ENCODE measurements around the gene EML6.
"Not testable (repeated sequence)": the region's sequence is repeated elsewhere in the genome, so short reads cannot be mapped to it uniquely, and the experiment has no call there.

Gene EML6

DNA sequence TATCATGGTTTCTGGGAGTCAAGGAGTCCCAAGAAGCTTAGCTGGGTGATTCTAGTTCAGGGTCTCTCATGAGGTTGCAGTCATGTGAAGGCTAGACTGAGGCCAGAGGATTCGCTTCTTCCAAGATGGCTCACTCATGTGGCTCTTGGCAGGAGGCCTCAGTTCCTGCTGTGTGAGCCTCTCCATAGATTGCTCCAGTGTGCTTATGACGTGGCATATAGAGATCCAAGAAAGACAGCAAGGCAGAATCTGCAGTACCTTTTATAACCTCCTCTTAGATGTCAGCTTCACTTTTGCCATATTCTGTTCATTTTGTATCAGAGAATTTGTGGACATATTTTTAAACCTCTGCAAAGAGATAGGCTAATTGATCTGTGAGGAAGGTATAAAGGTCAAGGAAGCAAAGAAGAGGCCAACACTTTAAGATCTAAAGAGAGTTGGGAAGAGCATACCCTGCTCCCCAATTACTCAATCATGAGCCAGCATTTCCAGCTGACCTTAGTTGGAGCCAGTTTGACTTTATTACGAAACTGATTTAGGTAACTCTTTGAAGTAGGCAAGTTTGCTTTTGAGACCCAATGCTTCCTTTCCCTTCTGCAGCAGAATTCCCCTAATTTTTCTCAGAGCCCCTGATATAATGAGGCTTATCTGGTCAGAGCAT lies 134.7 kb downstream of the EML6 start:
- DNase-seq: no peak

DNA sequence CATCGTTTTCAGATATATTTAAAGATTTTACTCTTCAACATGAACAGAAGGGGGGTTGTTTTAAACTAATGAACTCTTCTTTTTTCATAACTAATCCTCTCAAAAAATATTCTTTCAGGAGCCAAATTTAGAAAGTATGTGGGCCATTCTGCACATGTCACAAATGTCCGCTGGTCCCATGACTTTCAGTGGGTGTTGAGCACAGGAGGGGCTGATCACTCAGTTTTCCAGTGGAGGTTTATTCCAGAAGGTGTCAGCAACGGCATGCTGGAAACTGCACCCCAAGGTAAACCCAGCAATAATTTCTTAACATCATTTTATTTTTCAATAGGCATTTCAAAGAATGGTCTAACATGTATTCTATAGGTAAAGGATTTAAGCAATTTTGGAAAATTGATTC lies 136.0 kb downstream of the EML6 start:
- DNase-seq: no peak

DNA sequence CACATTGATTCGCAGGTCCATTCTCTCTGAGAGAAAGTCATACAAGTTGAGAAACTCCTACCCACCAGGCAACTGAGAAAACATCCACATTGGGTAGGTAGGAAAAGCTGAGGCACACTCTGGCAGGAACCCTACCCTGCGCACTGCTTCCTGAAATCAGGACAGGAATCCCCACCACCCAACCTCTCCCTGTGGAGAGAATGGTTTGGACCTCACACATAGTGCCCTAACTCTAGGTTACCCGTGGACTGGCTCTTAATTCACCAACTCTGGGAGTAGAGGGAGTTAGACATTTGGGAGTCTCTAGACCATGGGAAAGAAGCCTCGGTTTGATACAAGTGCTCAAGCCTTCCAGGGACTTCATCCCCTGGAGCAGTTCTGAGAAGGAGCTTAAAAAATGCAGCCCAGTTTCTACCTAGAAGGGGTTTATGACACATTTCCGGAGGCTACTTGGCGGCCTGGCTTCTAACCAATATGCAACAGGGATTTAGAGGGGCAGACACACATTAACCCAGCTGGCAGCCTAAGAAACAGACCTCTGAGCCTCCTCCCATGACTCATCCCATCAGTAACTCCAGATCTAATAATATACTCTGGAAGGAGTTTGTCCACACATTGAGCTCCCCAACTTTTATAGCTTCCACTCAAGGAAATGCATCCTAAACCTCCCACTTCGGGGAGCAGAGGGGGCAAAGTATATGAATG lies 136.7 kb downstream of the EML6 start:
- no peak for DNase-seq

- DNase-seq: no peak
Observed at GRCh38 chr2:54862229-54862628, 138.8 kb downstream of the EML6 start.

DNA sequence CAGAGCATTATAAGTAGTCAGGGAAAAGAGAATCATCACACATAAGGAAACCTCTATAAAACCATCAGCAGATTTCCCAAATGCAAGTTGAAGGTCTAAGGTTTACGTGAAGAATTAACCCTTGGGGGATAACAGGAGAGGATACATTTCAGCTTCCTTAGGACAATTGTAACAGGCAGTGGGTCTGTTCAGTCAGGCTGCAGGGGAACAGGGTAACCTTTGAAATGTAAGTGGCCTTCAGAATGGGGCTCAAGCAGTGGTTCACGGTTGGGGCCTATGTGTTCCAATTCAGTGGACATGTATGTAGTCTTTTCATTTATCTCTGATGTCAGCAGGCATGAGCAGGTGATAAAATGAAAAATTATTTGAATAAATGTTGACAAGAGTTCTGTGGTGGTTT lies 139.3 kb downstream of the EML6 start:
- no peak for DNase-seq

DNA sequence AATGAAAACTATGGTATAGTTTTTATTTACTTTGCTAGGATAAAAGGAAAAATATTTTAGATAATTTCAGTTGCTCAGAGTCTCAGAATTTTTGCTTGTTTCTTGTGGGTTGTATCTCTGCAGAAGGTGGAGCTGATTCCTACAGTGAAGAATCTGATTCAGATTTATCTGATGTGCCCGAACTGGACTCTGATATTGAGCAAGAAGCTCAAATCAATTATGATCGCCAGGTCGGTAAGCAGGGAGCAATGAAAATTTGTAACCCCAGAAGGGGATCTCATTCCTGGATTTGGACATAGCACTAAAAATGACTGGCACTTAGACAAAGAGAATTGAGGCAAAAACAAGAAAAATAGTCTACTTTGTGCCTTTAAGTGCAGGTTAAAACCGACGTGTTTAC lies 140.2 kb downstream of the EML6 start:
- no peak for DNase-seq

- DNase-seq: no peak
Observed at GRCh38 chr2:54864096-54864495, 140.6 kb downstream of the EML6 start.

GRCh38 chr2:54864727-54865126 lies 141.3 kb downstream of the EML6 start:
- no peak for DNase-seq

DNA sequence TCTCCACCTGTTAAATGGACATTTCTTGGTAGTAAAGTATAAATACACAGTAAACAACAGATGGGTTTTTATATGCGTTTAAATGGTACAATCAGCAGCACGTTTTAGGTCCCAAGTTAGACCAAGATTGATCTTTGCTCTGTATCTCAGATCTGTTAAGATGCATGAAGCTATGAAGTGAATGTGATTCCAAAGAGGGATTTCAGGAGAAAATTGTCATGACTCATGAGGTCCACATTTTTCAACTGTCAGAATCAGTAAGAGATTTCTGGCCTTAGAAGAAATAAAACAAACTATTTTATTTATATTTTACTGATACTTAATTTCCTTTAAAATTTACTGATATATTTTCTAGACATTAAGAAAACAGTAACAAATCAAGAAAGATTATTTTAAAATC lies 142.7 kb downstream of the EML6 start:
- no peak for DNase-seq

DNA sequence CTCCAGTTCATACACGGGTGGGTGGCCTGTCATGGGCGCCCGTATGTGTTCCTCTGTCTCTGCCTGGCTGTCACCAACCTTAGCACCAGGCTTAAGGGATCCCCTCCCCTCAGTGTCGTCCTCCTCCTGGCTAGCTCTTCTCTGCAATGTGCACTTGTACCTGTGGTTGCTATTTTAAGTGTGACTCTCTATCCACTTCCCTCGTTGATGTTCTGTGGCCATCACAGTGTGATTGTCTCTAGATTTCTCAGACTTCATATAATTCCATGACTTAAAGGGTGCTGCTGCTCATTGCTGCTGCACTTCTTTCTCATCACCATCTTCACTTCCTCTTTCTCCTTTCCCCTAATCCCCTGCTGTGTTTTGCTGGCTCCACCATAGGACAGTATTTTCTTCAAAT lies 143.4 kb downstream of the EML6 start:
- DNase-seq: no peak

DNA sequence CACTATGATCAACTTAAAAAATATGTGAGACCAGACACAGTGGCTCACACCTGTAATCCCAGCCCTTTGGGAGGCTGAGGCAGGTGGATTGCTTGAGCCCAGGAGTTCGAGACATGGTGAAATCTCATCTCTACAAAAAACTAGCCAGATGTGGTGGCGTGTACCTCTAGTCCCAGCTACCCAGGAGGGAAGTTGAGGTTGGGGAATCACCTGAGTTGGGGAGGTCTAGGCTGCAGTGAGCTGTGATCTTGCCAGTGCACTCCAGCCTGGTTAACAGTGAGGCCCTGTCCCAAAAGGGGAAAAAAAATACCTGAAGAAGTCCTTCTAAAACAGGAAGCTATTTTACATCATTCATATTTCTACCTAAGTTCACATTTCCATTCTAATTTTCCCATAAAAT lies 144.0 kb downstream of the EML6 start:
- DNase-seq: no peak

DNA sequence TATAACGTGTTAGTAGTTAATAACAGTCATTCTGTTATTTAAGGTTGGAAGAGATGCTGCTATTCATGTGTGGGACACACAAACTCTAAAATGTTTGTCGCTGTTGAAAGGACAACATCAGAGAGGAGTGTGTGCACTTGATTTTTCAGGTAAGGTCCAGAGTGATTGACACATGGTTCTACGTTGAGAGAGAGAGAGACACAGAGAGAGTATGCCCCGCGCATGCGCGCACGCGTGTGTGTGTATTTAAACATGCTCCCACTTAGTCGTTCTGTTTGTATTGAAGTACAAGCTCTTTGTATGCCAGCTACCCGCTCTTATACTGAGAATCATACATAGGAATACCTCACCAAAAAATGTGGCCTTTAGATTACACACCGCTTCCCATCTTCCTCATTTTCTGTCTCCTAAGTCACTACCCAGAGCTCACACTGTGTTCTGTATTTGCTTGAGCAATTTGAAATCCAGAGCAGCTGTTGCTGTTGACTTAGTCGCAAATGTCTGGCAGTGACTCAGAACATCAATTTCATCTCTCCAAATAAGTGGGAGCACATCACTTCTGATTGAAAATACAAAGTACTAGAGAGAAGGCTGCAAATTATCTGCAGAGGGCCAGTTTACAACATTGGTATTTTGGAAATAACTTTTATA lies 148.1 kb downstream of the EML6 start:
- DNase-seq: no peak

DNA sequence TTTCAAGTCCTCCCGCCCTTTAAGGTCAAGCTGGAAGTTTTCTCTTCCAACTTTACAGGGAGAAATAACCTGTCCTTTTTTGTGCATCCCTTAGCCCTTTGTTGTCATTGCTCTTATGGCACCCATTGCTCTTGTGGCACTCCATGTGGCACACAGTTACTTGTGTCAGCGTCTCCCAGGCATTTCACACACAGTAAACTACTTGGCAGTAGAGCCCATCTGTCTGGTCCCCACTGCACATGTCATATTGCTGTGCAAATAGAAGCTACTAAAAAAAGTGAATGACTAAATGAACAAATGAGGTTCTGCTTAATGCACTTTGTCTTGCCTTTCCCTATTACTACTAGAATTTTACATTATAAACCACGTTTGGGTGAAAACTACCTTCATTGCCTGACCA lies 149.3 kb downstream of the EML6 start:
- DNase-seq: no peak

- DNase-seq: not testable (repeated sequence)
Observed at GRCh38 chr2:54873236-54873635, 149.8 kb downstream of the EML6 start.

DNA sequence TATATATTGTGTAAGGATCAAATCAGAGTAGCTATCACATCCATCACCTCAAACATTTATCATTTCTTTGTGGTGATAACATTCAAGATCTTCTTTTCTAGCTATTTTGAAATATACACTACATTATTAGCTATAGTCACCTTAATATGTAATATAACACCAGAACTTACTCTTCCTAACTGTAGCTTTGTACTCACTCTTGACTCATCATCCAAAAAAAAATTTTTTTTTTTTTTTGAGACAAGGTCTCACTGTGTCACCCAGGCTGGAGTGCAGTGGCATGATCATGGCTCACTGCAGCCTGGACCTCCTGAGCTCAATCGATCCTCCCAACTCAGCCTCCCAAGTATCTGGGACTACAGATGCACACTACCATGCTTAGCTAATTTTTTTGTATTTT lies 153.3 kb downstream of the EML6 start:
- DNase-seq: no peak

- DNase-seq: no peak
Observed at GRCh38 chr2:54878182-54878581, 154.7 kb downstream of the EML6 start.

DNA sequence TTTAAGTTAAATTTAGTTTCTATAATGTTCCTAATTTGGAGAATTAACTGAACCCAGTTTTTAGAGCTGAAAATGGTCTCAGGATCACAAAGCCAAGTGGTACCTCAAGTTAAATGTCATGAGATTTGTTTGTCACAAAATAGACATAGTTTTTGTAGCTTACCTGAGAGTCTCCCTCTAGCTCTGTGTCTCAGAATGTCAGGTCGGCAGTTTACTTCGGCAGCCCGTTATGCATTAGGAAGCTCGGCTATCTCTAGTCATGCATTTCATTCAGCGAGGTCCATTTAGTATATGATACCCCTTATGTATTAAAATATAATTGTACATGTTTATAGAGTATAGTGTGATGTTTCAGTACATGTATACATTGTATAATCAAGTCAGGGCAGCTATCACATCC lies 155.6 kb downstream of the EML6 start:
- DNase-seq: no peak

DNA sequence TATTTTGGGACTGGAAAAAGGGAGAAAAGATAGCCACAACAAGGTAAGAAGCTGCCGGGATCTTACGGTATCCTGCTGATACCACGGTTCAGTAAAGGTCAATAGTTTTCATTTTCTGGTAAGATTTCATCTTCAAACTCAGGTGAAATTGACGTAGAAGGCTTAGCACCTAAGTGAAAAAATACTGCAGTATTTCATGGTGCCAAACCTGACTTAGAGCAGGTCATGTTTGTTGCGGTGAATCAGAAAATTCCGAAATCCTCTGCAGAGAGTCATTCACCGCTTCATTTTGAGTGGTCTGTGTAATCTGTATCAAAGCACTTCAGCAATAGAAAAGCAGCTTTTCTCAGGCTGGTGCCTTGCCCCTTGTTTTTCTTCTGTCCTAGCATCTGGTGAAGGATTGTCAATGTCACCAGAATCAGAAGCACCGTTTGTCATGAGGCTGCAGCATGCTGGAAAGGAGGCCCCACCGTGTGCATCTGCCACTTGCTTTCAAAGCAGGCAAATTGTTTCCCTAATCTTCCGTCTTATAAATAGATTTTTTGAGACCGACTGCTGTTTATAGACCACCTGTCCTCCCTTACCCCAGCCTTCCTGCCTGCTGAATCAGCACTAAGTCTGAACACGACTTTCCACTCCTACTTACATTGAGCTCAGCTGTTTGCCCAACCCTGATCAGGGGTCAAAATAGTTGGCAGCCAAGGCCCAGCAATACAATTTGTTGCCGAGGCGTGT lies 156.3 kb downstream of the EML6 start:
- no peak for DNase-seq

- DNase-seq: no peak
Observed at GRCh38 chr2:54880428-54880827, 157.0 kb downstream of the EML6 start.

DNA sequence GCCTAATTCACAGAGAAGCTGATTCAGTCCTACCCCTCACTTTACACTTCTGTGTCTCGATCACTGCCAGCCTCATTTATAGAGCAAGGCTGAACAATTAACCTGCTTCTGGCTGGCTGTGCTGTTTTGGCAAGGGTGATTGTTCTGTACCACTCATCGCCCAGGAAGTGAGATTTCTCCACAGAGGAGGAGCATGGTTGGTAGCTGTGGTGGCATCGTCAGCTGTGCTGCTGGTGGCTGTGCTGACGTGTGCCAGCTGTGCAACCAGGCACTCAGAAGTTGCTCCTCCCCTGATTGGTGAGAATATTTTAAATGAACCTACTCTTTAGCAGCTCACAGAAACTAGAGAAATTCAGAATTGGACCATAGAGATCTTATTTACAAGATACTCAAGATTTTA lies 158.3 kb downstream of the EML6 start:
- no peak for DNase-seq

GRCh38 chr2:54885891-54886290 lies 162.4 kb downstream of the EML6 start:
- no peak for DNase-seq

DNA sequence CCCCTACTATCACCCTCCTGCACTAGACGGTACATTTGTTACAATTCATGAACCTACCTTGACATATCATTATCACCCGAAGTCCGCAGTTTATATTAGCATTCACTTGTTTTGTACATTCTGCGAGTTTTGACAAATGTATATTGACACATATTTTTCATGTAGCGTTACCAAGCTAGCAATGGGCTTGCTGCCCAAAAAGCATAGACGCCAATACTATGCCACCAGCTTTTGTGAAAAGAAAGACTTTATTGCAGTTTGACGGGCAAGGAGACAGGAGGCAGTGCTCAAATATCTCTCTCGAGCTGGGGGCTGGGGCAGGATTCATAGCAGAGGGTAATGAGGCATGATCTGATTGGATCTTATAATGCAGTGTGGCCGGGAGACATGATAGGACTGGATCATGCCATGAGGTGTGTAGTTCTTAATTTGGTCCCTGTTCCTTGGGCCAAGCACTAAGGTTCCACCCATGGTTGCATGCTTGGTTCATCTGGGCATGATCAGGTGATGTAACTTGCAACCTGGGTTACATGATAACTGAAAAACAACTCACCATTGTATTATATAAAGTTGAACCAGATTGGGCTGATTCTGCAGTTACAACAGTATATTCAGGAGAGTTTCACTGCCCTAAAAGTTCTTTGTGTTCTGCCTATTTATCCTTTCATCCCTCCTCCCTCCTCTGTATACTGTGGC lies 164.5 kb downstream of the EML6 start:
- no peak for DNase-seq

GRCh38 chr2:54889053-54889452 lies 165.6 kb downstream of the EML6 start:
- DNase-seq: no peak

Measured in DMS79 (cell line).